Endothelial cell of hepatic sinusoid (primary cell): ENCODE data around the gene CUEDC1.

Experiments used
- in situ Hi-C: cut with HindIII; loops from 2 replicates; pipeline ENCODE4 v1.10.0; 2017; ENCODE audit warnings: low sequenced_read_pairs

Gene CUEDC1

GRCh38 chr17:57866319-57866718 lies 88.9 kb downstream of the CUEDC1 start:
- in situ Hi-C loops, result no loop called here

GRCh38 chr17:57864273-57864672 lies 90.9 kb downstream of the CUEDC1 start:
- in situ Hi-C loops, result no loop called here

GRCh38 chr17:57862694-57863667 lies 92.2 kb downstream of the CUEDC1 start:
- in situ Hi-C loops, result no loop called here

- in situ Hi-C loops, result no loop called here
Measured at GRCh38 chr17:57861790-57862693, 93.2 kb downstream of the CUEDC1 start.

GRCh38 chr17:57861000-57861789 lies 94.0 kb downstream of the CUEDC1 start:
- in situ Hi-C loops, result no loop called here

- in situ Hi-C loops, result no loop called here
Measured at GRCh38 chr17:57860414-57860999, 94.7 kb downstream of the CUEDC1 start.

- in situ Hi-C loops, result loop anchor here (5.0 kb wide), 2 partner anchors 67 to 132 kb away; no protein-coding TSS in a partner anchor
Measured at GRCh38 chr17:57859601-57860413, 95.4 kb downstream of the CUEDC1 start.

GRCh38 chr17:57858838-57859237 lies 96.4 kb downstream of the CUEDC1 start:
- in situ Hi-C loops, result loop anchor here (5.0 kb wide), 2 partner anchors 68 to 133 kb away; no protein-coding TSS in a partner anchor

GRCh38 chr17:57856792-57857620 lies 98.2 kb downstream of the CUEDC1 start:
- in situ Hi-C loops, result loop anchor here (5.0 kb wide), 2 partner anchors 70 to 135 kb away; no protein-coding TSS in a partner anchor

GRCh38 chr17:57855391-57856035 lies 99.7 kb downstream of the CUEDC1 start:
- in situ Hi-C loops, result loop anchor here (5.0 kb wide), 2 partner anchors 72 to 137 kb away; no protein-coding TSS in a partner anchor

- in situ Hi-C loops, result no loop called here
Measured at GRCh38 chr17:57853695-57854094, 101.5 kb downstream of the CUEDC1 start.

GRCh38 chr17:57852955-57853328 lies 102.3 kb downstream of the CUEDC1 start:
- in situ Hi-C loops, result no loop called here

- in situ Hi-C loops, result no loop called here
Measured at GRCh38 chr17:57852092-57852954, 102.9 kb downstream of the CUEDC1 start.

- in situ Hi-C loops, result no loop called here
Measured at GRCh38 chr17:57849874-57850754, 105.1 kb downstream of the CUEDC1 start, which contains the start of gene MRPS23. TSS of gene MRPS23 (minus strand) at chr17:57850044. CDS start at chr17:57850010, 34 bp downstream.

- in situ Hi-C loops, result no loop called here
Measured at GRCh38 chr17:57849163-57849873, 105.9 kb downstream of the CUEDC1 start.
